Epithelial cell of proximal tubule (primary cell): ENCODE results near the gene RAB2B. TPM values are rescaled to one million over a fixed set of nuclear protein-coding genes. Genes with fewer than 3 reads are reported as not detected.
"Not testable (repeated sequence)": the region's sequence is repeated elsewhere in the genome, so short reads cannot be mapped to it uniquely, and the experiment has no call there.

Experiments used
- DNase-seq: peaks from one replicate; pipeline ENCODE4 v3.0.0-alpha.2; 2011; ENCODE audit warnings: low read depth
- H3K4me3 ChIP-seq: 2 replicates; pipeline ENCODE4 v1.5.1; 2011; ENCODE audit warnings: low read depth, mild to moderate bottlenecking, low read length
- total RNA-seq: library from RNA; depleted of rRNA; stranded (reverse); fragments of >200 nt; gene quantifications from 2 replicates; pipeline ENCODE4 v1.2.3, GENCODE V29; 2015
- TF ChIP-seq, protein P1 (sequence below): conservative IDR thresholded peaks from 2 replicates; pipeline ENCODE4 v1.5.1; 2012; ENCODE audit warnings: low read depth, mild to moderate bottlenecking, low read length

RAB2B gene
- total RNA-seq, 1 donor from 2014 or later = 11.7 TPM

DNA sequence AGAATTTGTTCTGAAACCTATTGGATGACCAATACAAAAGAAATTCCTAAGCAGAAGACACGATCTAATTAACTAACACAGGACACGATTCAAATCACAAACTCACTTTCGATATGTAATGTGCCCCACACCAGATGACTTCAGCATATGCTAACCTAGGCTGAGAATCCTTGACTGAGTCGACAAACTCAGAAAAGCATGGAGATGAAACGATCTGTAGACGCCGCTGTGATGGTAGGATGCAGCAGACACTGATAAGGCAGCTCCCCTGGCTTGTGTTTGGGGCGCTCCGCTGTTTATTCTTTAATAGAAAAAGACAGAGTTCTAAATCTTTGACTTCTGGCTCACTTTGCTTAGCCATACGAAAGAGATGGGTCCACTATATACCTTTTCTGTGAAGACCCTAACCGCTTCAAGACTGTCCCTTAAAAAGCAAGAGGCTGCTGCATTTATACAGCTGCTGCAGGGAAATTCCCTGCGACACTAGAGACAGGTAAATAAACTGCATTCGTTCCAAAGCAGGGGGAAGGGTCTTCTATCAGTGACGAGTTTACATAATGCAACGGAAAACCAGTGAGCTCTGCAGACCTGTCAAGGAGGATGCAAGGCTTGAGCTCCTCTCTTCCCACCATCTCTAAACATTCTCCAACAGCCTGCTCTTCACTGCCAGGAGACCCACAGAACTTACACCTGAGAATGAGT, 21.8 kb downstream of the RAB2B start:
- peak overlapping the region; percentile 98 for H3K4me3 ChIP-seq
- DNase-seq = no peak
- TF ChIP-seq, protein P1, sequence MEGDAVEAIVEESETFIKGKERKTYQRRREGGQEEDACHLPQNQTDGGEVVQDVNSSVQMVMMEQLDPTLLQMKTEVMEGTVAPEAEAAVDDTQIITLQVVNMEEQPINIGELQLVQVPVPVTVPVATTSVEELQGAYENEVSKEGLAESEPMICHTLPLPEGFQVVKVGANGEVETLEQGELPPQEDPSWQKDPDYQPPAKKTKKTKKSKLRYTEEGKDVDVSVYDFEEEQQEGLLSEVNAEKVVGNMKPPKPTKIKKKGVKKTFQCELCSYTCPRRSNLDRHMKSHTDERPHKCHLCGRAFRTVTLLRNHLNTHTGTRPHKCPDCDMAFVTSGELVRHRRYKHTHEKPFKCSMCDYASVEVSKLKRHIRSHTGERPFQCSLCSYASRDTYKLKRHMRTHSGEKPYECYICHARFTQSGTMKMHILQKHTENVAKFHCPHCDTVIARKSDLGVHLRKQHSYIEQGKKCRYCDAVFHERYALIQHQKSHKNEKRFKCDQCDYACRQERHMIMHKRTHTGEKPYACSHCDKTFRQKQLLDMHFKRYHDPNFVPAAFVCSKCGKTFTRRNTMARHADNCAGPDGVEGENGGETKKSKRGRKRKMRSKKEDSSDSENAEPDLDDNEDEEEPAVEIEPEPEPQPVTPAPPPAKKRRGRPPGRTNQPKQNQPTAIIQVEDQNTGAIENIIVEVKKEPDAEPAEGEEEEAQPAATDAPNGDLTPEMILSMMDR = no peak

DNA sequence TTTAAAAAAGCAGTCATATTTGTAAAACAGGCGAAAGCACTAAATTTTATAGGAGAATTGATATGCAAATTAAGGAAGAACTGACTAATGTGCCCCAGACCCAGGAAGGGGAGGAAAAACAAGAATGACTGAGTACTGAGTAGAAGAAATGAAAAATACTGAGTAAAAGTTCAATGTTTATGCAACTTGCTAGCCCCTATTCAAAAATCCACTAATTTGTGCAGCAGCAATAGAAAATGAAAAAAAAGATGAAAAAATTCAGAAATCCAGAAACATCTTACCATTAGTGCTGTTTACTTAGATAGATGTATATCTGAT, 26.9 kb downstream of the RAB2B start:
- TF ChIP-seq, protein P1 = no peak
- no peak for DNase-seq

DNA sequence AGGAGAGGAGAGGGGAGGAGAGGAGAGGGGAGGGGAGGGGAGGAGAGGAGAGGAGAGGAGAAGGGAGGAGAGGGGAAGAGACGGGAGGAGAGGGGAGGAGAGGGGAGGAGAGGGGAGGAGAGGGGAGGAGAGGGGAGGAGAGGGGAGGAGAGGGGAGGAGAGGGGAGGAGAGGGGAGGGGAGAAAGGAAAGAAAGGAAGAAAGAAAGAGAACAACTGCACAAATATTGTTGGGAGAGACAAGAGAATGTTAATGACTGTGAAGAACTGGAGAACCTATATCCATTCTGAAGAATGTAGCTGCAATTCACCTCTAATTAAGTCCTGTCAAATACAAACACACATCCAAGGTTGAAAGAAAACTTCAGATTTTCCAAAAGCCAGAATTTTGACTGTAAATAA, 34.1 kb downstream of the RAB2B start:
- not testable (repeated sequence) for H3K4me3 ChIP-seq, DNase-seq

More for the DNA sequence above, 26.9 kb downstream of the RAB2B start:
- no peak overlapping the region for H3K4me3 ChIP-seq

DNA sequence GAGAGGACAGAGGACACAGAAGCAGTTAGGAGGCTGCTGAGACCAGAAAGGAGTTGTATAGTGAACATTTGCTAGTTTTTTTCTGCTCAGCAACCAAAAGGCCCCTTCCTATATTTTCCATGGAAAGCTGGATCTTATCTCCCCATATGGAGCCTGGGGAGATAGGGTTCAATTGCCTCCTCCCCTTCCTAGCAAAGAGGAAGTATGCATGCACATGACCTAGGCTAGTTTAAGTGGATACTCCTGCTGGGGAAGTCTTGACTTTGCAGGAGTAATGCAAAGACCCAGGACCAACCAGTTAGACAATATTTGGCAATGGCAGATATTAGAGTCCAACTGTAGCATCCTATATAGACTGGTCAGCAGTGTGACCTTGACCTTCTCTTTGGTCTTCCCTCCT, 35.9 kb downstream of the RAB2B start:
- no peak for DNase-seq
- TF ChIP-seq, protein P1 = no peak
- no peak overlapping the region for H3K4me3 ChIP-seq

DNA sequence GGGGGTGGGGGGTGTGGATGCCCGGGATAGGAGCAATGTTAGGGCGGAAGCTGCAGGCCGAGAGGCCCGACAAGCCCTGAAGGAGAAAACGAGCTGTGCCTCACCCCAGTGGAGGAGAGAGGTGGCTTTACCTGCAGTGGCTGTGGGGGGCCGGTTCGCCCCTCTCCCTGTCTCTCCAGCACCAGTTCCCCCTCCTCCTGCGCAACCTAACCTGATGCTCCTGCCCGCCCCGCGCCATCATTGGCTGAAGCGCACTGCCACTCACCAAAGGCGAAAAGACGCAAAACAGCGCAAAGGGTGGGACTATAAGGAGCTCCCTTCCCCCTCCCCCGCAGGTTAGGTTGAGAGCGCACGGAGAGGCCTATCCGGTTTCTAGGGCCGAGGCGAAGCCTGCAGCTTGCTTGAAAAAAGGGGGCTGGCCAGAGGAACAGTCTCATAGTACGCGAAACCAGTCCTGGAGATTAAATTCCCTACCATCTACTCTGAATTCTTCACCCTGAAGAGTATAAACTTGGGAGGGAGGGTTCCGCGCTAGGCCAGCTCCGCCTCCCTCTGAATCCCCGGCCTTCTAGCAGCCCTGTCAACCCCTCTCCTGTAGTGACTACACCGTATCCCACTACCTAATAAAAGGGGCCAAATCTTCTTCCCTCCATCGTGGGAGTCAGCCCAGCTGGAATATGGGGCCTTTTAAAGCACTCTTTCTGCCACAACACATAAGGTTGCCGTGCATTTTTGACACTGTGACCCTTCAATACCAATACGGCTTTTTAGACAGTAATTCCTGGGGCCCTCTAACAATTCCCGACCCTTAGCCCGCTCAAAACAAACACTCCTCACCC, 39.5 kb downstream of the RAB2B start:
- peak; percentile 83 for DNase-seq
- TF ChIP-seq, protein P1 = no peak
- H3K4me3 ChIP-seq = peak overlapping the region; percentile 90

DNA sequence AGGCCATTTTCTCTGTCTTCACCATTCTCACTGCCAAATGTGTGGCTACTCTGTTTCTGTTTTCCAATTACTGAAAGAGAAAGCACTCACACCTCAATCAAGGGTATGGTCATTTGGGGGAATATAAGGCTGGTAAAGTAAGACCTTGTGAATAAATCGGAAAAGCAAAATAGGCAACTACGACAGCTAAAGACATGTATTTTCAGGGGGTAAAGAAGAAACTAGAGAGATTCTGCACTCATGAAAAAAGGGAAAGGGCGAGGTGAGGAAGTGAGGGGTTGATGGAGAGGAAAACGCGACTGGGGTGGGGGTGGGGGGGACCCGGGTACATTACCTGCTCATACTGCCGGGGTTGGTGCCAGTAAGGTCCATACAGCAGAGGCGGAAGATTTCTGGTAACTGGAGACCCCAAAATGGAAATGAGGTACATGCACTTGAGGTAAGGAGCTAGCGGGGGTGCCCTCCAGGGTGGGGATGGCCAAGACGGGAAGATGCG, 40.1 kb downstream of the RAB2B start:
- peak overlapping the region; percentile 90 for H3K4me3 ChIP-seq
- no peak for DNase-seq
- TF ChIP-seq, protein P1 = no peak

DNA sequence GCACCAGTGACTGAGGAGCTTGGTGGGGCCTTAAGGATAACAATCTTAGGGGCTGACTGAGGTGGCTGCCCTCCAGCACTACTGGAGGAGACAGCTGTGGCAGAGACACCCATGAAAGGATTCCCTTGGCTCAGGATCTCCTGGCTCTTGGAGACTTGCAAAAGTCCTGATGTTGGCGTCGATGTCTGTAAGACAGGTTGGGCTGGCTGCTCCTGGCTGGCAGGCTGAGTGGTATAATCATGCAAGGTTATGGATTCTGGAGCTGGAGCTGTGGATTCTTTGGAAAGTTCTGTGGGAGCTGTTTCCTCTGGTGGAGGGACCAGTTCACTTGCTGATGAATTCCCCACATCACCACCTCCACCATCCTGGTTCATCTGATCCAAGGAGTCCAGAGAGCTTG, 45.6 kb downstream of the RAB2B start:
- TF ChIP-seq, protein P1 = no peak
- H3K4me3 ChIP-seq = no peak overlapping the region
- DNase-seq = no peak
